Measurements from ENCODE around the gene CTNND2. TPM values are rescaled to one million over a fixed set of nuclear protein-coding genes. Genes with fewer than 3 reads are reported as not detected.

The CTNND2 gene
- total RNA-seq, 1 experiment from 2014 or later: not detected

GRCh38 chr5:11482011-11482410 lies 422.2 kb downstream of the CTNND2 start:
- TF ChIP-seq CTCF (conservative IDR thresholded peaks at IDR 0.05; ENCODE audit: low read depth, low read length) (no peak), EZH2 (IDR thresholded peaks at IDR 0.05; ENCODE audit: borderline replicate concordance, low read depth, low read length, poor library complexity, severe bottlenecking) (no peak)
- ChIA-PET CTCF (no interaction called here), POLR2A (ENCODE audit: low non-redundant PET) (no interaction called here)
- no TSS peak for BruUV-seq (replicated peaks)
- no peaks in the 10 kb centered on the region for H3K4me1 ChIP-seq (ENCODE audit: insufficient read depth, low read length, poor library complexity, severe bottlenecking)
- H3K9me3 ChIP-seq (ENCODE audit: low read depth, low read length, poor library complexity, severe bottlenecking): peaks cover 8% of the 10 kb centered on the region
- H3K27me3 ChIP-seq (replicated peaks; ENCODE audit: insufficient read depth, low read depth, low read length, poor library complexity): no peaks in the 10 kb centered on the region
- no peaks in the 10 kb centered on the region for H3K36me3 ChIP-seq (ENCODE audit: insufficient read depth, low read length, poor library complexity, severe bottlenecking)
- DNase-seq (ENCODE audit: low spot score): no peak
- H3K27ac ChIP-seq (ENCODE audit: low read depth, low read length, poor library complexity, severe bottlenecking): no peak overlapping the region
- no peak overlapping the region for H3K4me3 ChIP-seq (ENCODE audit: low read depth, low read length, poor library complexity, severe bottlenecking)
- intact Hi-C loops (cut with micrococcal nuclease; ENCODE audit: unreplicated experiment): no loop called here

GRCh38 chr5:11477786-11478185 lies 426.5 kb downstream of the CTNND2 start:
- intact Hi-C loops (cut with micrococcal nuclease; ENCODE audit: unreplicated experiment): no loop called here
- Histone ChIP-seq H3K36me3 (ENCODE audit: insufficient read depth, low read length, poor library complexity, severe bottlenecking) (no peaks in the 10 kb centered on the region), H3K4me1 (ENCODE audit: insufficient read depth, low read length, poor library complexity, severe bottlenecking) (no peaks in the 10 kb centered on the region), H3K27ac (ENCODE audit: low read depth, low read length, poor library complexity, severe bottlenecking) (no peak overlapping the region), H3K4me3 (ENCODE audit: low read depth, low read length, poor library complexity, severe bottlenecking) (no peak overlapping the region), H3K27me3 (replicated peaks; ENCODE audit: insufficient read depth, low read depth, low read length, poor library complexity) (no peaks in the 10 kb centered on the region), H3K9me3 (ENCODE audit: low read depth, low read length, poor library complexity, severe bottlenecking) (peaks cover 5% of the 10 kb centered on the region)
- ChIA-PET POLR2A (ENCODE audit: low non-redundant PET) (no interaction called here), CTCF (no interaction called here)
- no TSS peak for BruUV-seq (replicated peaks)
- no peak for TF ChIP-seq CTCF (conservative IDR thresholded peaks at IDR 0.05; ENCODE audit: low read depth, low read length)
- TF ChIP-seq EZH2 (IDR thresholded peaks at IDR 0.05; ENCODE audit: borderline replicate concordance, low read depth, low read length, poor library complexity, severe bottlenecking): no peak
- DNase-seq (ENCODE audit: low spot score): no peak

- Histone ChIP-seq H3K9me3 (ENCODE audit: low read depth, low read length, poor library complexity, severe bottlenecking) (peaks cover 2% of the 10 kb centered on the region), H3K36me3 (ENCODE audit: insufficient read depth, low read length, poor library complexity, severe bottlenecking) (no peaks in the 10 kb centered on the region), H3K4me1 (ENCODE audit: insufficient read depth, low read length, poor library complexity, severe bottlenecking) (no peaks in the 10 kb centered on the region), H3K4me3 (ENCODE audit: low read depth, low read length, poor library complexity, severe bottlenecking) (no peak overlapping the region), H3K27ac (ENCODE audit: low read depth, low read length, poor library complexity, severe bottlenecking) (no peak overlapping the region), H3K27me3 (replicated peaks; ENCODE audit: insufficient read depth, low read depth, low read length, poor library complexity) (no peaks in the 10 kb centered on the region)
- intact Hi-C loops (cut with micrococcal nuclease; ENCODE audit: unreplicated experiment): no loop called here
- ChIA-PET POLR2A (ENCODE audit: low non-redundant PET) (no interaction called here), CTCF (no interaction called here)
- no peak for DNase-seq (ENCODE audit: low spot score)
- TF ChIP-seq CTCF (conservative IDR thresholded peaks at IDR 0.05; ENCODE audit: low read depth, low read length) (no peak), EZH2 (IDR thresholded peaks at IDR 0.05; ENCODE audit: borderline replicate concordance, low read depth, low read length, poor library complexity, severe bottlenecking) (no peak)
- no TSS peak for BruUV-seq (replicated peaks)
Observed at GRCh38 chr5:11476866-11477265, 427.4 kb downstream of the CTNND2 start.

All from A673 (cell line).